A673 (cell line): ENCODE data around the gene BRSK2. TPM values are rescaled to one million over a fixed set of nuclear protein-coding genes. Genes with fewer than 3 reads are reported as not detected.

Experiments used
- BruUV-seq: library from RNA; stranded (reverse); fragments of 400-500 nt; replicated peaks from 2 replicates; lab custom pipeline; 2021; lab: Mats Ljungman, UMichigan
- CTCF ChIA-PET: fragments of 300-600 bp; sonication (Branson Sonifier 250); formaldehyde crosslinking; loops from one replicate; lab custom pipeline; 2022; ENCODE audit warnings: antibody characterized with exemption; lab: Charles Lee
- POLR2A ChIA-PET: fragments of 300-600 bp; sonication (Branson Sonifier 250); formaldehyde crosslinking; loops from one replicate; lab custom pipeline; 2022; ENCODE audit warnings: antibody characterized with exemption; ENCODE audit not compliant: low non-redundant PET; lab: Charles Lee
- DNase-seq: peaks from one replicate; pipeline ENCODE4 v3.0.0-alpha.2; 2015; ENCODE audit warnings: low spot score
- H3K27ac ChIP-seq: fragments of 200-600 bp; sonication (generic); 2 replicates; pipeline ENCODE4 v1.5.1; 2016; ENCODE audit warnings: mixed run types, low read depth, mild to moderate bottlenecking, mixed read lengths, antibody characterized with exemption, low read length; ENCODE audit not compliant: poor library complexity, severe bottlenecking
- H3K27me3 ChIP-seq: fragments of 200-600 bp; sonication (generic); replicated peaks from 2 replicates; pipeline ENCODE4 v1.6.1; 2017; ENCODE audit warnings: mixed run types, low read depth, mild to moderate bottlenecking, mixed read lengths, antibody characterized with exemption, low read length; ENCODE audit not compliant: insufficient read depth, poor library complexity
- H3K36me3 ChIP-seq: fragments of 200-600 bp; sonication (generic); 2 replicates; pipeline ENCODE4 v1.6.1; 2016; ENCODE audit warnings: mixed run types, mild to moderate bottlenecking, mixed read lengths, antibody characterized with exemption, low read length; ENCODE audit not compliant: insufficient read depth, poor library complexity, severe bottlenecking
- H3K4me1 ChIP-seq: fragments of 200-600 bp; sonication (generic); 2 replicates; pipeline ENCODE4 v1.6.1; 2017; ENCODE audit warnings: mixed run types, mild to moderate bottlenecking, mixed read lengths, antibody characterized with exemption, low read length; ENCODE audit not compliant: insufficient read depth, poor library complexity, severe bottlenecking
- H3K4me3 ChIP-seq: fragments of 200-600 bp; sonication (generic); 2 replicates; pipeline ENCODE4 v1.5.1; 2016; ENCODE audit warnings: low read depth, mixed run types, mild to moderate bottlenecking, mixed read lengths, low read length; ENCODE audit not compliant: poor library complexity, severe bottlenecking
- H3K9me3 ChIP-seq: fragments of 200-600 bp; sonication (generic); 2 replicates; pipeline ENCODE4 v1.6.1; 2016; ENCODE audit warnings: mixed run types, low read depth, mild to moderate bottlenecking, mixed read lengths, antibody characterized with exemption, low read length; ENCODE audit not compliant: poor library complexity, severe bottlenecking
- EZH2 ChIP-seq: fragments of 200-600 bp; sonication (generic); IDR thresholded peaks from 2 replicates; pipeline ENCODE4 v1.6.1; 2017; ENCODE audit warnings: borderline replicate concordance, low read depth, mild to moderate bottlenecking, mixed read lengths, antibody characterized with exemption, low read length; ENCODE audit not compliant: poor library complexity, severe bottlenecking
- intact Hi-C: fragments of 100-400 bp; cut with micrococcal nuclease; formaldehyde crosslinking; loops from one replicate; pipeline ENCODE4 v1.10.0; 2022; ENCODE audit not compliant: unreplicated experiment
- total RNA-seq: library from RNA; stranded (reverse); gene quantifications from 2 replicates; pipeline ENCODE4 v1.2.3, GENCODE V29; 2021
- TF ChIP-seq, protein P1 (sequence below): fragments of 300-800, 200-600 bp; sonication (generic); conservative IDR thresholded peaks from 2 replicates; pipeline ENCODE4 v1.5.1; 2017; ENCODE audit warnings: low read depth, mild to moderate bottlenecking, antibody characterized with exemption, low read length, moderate library complexity, mixed read lengths

Gene BRSK2
- total RNA-seq, 1 experiment from 2014 or later, result 2.2 TPM

DNA sequence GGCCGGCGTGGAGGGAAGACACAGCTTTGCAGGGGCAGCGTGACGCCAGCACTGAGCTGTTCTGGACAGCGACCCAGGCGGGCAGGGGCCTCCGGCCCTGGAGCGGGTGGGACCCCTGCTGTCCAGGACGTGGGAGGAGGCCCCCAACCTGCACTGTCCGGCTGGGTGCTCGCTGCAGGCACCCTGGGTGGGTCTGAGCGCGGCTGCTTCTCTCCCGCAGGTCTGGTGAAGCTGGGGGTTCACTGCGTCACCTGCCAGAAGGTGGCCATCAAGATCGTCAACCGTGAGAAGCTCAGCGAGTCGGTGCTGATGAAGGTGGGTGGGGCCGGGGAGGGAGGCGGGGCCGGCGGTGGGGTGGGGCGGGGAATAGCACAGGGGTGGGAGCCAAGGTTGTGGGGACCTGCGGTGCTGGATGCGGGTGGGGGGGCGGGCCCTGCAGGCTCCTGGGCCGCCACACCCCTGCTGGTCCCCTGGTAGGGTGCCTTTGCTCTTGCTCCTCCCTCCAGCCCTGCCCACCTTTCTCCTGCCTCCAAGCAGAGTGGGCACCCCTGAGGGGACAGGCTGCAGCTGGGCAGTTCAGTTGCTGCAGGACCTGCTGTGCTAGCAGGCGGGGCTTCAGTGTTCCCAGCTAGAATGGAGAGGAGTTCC is 46.2 kb downstream of the BRSK2 start:
- no peak overlapping the region for H3K27ac ChIP-seq
- DNase-seq, result peak; percentile 17
- ChIA-PET POLR2A (no interaction called here), CTCF (no interaction called here)
- no peaks in the 10 kb centered on the region for H3K36me3 ChIP-seq
- no TSS peak for BruUV-seq
- H3K9me3 ChIP-seq, result no peaks in the 10 kb centered on the region
- no peak overlapping the region for H3K4me3 ChIP-seq
- no peaks in the 10 kb centered on the region for H3K27me3 ChIP-seq
- TF ChIP-seq, protein P1, sequence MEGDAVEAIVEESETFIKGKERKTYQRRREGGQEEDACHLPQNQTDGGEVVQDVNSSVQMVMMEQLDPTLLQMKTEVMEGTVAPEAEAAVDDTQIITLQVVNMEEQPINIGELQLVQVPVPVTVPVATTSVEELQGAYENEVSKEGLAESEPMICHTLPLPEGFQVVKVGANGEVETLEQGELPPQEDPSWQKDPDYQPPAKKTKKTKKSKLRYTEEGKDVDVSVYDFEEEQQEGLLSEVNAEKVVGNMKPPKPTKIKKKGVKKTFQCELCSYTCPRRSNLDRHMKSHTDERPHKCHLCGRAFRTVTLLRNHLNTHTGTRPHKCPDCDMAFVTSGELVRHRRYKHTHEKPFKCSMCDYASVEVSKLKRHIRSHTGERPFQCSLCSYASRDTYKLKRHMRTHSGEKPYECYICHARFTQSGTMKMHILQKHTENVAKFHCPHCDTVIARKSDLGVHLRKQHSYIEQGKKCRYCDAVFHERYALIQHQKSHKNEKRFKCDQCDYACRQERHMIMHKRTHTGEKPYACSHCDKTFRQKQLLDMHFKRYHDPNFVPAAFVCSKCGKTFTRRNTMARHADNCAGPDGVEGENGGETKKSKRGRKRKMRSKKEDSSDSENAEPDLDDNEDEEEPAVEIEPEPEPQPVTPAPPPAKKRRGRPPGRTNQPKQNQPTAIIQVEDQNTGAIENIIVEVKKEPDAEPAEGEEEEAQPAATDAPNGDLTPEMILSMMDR, result no peak
- TF ChIP-seq EZH2, result no peak
- H3K4me1 ChIP-seq, result no peaks in the 10 kb centered on the region
- intact Hi-C loops, result no loop called here

DNA sequence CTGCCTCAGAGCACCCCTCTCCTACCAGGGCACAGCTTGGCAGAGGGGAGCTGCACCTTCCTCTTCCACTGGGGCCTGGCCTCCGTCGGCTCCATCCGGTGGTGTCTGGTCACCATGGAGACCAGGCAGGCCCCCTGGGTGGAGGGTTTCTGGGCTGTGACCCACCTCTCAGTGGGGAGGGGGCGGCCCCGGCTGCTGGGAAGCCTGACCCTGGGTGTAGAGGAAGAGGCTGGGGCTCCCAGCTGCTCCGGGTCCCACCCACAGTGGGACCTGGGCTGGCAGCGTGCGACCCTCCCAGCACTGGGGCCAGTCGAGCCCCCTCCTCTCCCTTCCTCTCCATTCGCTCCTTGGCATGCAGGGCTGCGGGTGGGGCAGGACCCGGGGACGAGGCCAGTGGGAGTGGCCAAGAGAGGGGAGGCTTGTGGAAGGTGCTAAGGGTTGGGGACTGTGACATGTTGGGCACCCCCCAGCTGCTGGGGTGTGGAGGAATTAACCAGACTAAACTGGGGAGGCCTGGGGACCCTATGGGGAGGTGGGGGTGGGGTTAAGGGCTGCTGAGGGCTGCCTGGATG is 46.8 kb downstream of the BRSK2 start:
- Histone ChIP-seq H3K4me1 (no peaks in the 10 kb centered on the region), H3K27me3 (no peaks in the 10 kb centered on the region), H3K4me3 (no peak overlapping the region), H3K27ac (no peak overlapping the region), H3K36me3 (no peaks in the 10 kb centered on the region), H3K9me3 (no peaks in the 10 kb centered on the region)
- ChIA-PET POLR2A (no interaction called here), CTCF (no interaction called here)
- intact Hi-C loops, result no loop called here
- TF ChIP-seq, protein P1, result no peak
- no peak for TF ChIP-seq EZH2
- no peak for DNase-seq
- no TSS peak for BruUV-seq

DNA sequence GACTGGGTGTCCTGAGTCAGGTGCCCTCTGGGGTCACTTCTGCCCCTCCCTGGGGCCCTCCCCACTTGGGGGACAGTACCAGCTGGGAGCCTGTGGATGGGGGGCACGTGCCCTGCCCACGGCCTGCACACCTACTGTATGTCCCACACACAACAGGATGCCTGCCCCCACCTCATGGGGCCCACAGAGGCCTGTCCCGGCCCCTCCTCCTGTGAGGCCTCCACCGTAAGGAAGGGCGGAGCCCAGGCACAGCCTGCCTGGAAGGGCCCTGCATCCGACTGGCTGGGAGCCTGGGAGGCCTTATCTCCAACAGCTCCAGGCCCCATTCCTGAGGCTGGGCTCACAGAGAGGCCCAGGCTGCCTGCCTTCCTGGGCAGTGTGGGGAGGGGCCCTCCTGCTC is 47.8 kb downstream of the BRSK2 start:
- intact Hi-C loops, result no loop called here
- H3K27ac ChIP-seq, result no peak overlapping the region
- CTCF ChIA-PET, result no interaction called here
- H3K36me3 ChIP-seq, result no peaks in the 10 kb centered on the region
- POLR2A ChIA-PET, result no interaction called here
- no peaks in the 10 kb centered on the region for H3K27me3 ChIP-seq
- BruUV-seq, result no TSS peak
- H3K9me3 ChIP-seq, result no peaks in the 10 kb centered on the region
- DNase-seq, result peak; percentile 7
- H3K4me1 ChIP-seq, result no peaks in the 10 kb centered on the region
- TF ChIP-seq EZH2, result no peak
- TF ChIP-seq, protein P1, result no peak
- no peak overlapping the region for H3K4me3 ChIP-seq
